ENCODE data around the gene RLF.

The RLF gene

DNA sequence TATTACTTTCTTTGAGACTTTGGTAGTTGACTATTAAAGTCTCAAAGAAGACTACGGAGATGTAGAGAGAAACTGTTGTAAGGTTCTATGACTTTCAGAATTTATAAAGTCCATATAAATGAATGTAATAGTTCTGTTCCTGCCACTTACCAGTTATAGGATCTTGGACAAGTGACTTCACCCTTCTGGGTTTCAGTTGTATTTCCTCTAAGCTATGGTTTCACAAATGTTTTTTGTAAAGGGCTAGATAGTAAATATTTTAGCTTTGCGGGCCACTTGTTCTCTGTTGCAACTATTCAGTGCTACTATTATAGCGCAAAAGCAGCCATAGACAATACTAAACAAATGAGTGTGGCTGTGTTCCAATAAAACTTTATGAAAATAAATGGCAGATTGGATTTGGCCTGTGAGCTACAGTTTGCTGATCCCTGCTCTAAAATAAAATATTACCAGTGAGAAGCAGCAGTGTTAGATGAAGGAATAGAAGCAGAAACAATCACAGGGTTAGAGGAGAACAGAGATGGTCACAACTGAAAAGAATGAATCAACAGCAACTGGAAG lies 111.5 kb downstream of the RLF start:
- DNase-seq (ENCODE audit: low read depth, low spot score) = no peak

DNA sequence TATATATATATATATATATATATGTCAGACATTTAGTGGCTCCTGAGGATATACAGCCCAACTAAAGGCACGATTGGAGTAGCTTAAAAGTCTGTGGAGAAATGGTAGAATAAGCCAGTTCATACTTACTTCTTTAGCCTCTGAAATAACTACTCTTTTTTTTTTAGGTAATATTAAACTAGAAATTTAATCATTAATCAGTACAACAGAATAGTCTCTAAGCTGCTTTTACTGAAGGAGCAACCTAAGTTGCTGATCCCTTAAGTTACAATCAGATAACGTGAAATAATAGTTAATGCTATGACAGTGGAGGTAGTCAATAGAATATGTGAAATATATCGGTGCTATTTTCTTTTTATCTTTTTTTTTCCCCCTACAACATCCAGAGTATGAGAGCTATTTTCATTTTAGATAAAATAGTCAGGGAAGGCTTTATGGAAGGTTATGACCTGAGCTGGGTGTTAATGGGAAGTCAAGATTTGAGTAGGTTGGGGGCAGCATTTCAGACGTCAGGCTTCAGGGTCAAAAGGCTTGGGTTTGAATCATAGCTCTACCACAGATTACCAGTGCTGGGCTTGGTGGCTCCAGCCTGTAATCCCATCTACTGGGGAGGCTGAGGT lies 112.5 kb downstream of the RLF start:
- no peak for DNase-seq (ENCODE audit: low read depth, low spot score)

DNA sequence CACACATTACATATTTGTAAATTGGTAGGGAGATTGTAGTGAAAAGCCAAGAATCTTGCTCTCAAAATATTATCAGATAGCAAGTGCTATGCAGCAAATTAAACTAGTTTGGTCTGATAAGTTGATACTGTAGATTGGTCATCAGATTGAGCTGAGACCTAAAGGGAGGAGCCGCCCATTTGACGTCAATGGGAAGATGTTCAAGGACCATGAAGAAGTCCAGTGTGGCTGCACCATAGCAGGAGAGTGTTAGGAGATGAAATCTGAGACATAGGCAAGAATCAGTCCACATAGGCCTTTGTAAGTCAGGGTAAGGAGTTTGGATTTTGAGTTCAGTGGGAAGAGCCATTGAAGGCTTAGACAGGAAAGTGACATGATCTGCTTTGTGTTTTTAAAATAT lies 113.1 kb downstream of the RLF start:
- DNase-seq (ENCODE audit: low read depth, low spot score) = no peak

DNA sequence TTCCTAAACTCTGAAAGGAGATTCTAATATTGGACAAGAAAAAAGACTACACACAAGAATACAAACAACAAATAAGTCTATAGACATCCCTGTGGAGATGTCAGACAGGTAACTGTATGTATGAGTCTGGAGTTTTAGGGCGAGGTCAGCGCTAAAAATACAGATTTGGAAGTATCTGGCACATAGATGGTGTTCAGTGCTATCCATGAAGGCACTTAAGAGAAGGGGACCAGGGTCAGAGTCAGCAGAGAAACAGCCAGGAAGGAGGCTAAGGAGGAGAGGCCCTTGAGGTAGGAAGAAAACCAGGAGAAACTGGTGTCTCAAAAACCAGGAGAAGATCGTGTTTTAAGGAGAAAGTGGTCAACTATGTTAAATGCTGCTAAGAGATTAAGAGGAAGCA lies 114.9 kb downstream of the RLF start:
- DNase-seq (ENCODE audit: low read depth, low spot score) = no peak

DNA sequence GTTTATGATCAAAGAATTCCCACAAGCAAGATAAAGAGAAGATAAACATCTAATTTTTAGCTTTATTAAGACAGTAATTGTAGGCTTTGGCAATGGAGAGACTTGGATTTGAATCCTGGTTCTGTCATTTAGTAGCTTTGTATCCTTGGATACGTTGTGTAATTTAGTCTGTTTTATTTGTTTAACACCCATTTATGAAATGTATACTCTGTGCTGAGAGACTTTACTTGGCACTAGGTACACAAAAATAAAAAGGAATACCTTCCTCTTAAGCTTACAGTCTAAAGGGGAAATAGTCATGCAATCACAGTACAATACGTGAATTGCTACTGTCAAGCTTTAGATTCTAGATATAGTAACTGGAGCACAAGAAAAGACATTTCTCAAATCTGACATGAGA lies 120.7 kb downstream of the RLF start:
- DNase-seq (ENCODE audit: low read depth, low spot score) = no peak

Data from activated naive CD8-positive, alpha-beta T cell treated with anti-CD3 and anti-CD28 coated beads, Interleukin-2, amount 50 U/mL, for 16 hours (primary cell).